Measurements from ENCODE around the gene PREB. TPM values are rescaled to one million over a fixed set of nuclear protein-coding genes. Genes with fewer than 3 reads are reported as not detected.
A peak's percentile ranks its signal among the peaks of the same experiment; 100 is the strongest.

The PREB gene
- total RNA-seq, 1 experiment from 2014 or later = 65.7 TPM

GRCh38 chr2:27128668-27129571, 5.5 kb downstream of the PREB start:
- H3K36me3 ChIP-seq (ENCODE audit: insufficient read depth, low read length) = peaks cover 12% of the 10 kb centered on the region; the same call in 1 of the 2 replicates
- H3K9ac ChIP-seq (ENCODE audit: low read length) = no peak overlapping the region
- no peak overlapping the region for H3K4me3 ChIP-seq (ENCODE audit: low read length)
- peaks cover 10% of the 10 kb centered on the region for H4K20me1 ChIP-seq (ENCODE audit: insufficient read depth, low read depth, low read length)
- H3K79me2 ChIP-seq (ENCODE audit: low read length) = peaks cover 12% of the 10 kb centered on the region
- H3K27me3 ChIP-seq (ENCODE audit: low read length) = no peaks in the 10 kb centered on the region
- H3K4me1 ChIP-seq (ENCODE audit: low read length) = peaks cover 14% of the 10 kb centered on the region
- no peaks in the 10 kb centered on the region for H3K9me3 ChIP-seq (ENCODE audit: low read length)
- no peak overlapping the region for H2AFZ ChIP-seq (ENCODE audit: low read length)
- H3K4me2 ChIP-seq (ENCODE audit: low read depth, low read length, poor library complexity, severe bottlenecking) = no peak overlapping the region
- H3K27ac ChIP-seq (ENCODE audit: low read length) = no peak overlapping the region
- H3K9me2 ChIP-seq (replicated peaks; ENCODE audit: insufficient read depth, low read length) = no peaks in the 10 kb centered on the region
- no peak for DNase-seq

GRCh38 chr2:27127883-27128667, 6.4 kb downstream of the PREB start:
- no peak overlapping the region for H3K4me3 ChIP-seq (ENCODE audit: low read length)
- no peaks in the 10 kb centered on the region for H3K27me3 ChIP-seq (ENCODE audit: low read length)
- H3K9me3 ChIP-seq (ENCODE audit: low read length) = no peaks in the 10 kb centered on the region
- H3K4me1 ChIP-seq (ENCODE audit: low read length) = peaks cover 16% of the 10 kb centered on the region
- no peak for DNase-seq
- peaks cover 5% of the 10 kb centered on the region; the same call in 1 of the 2 replicates for H3K79me2 ChIP-seq (ENCODE audit: low read length)
- H3K9me2 ChIP-seq (replicated peaks; ENCODE audit: insufficient read depth, low read length) = no peaks in the 10 kb centered on the region
- no peak overlapping the region for H3K4me2 ChIP-seq (ENCODE audit: low read depth, low read length, poor library complexity, severe bottlenecking)
- peaks cover 12% of the 10 kb centered on the region; the same call in 1 of the 2 replicates for H3K36me3 ChIP-seq (ENCODE audit: insufficient read depth, low read length)
- no peak overlapping the region for H2AFZ ChIP-seq (ENCODE audit: low read length)
- H3K27ac ChIP-seq (ENCODE audit: low read length) = no peak overlapping the region
- H4K20me1 ChIP-seq (ENCODE audit: insufficient read depth, low read depth, low read length) = peaks cover 5% of the 10 kb centered on the region
- H3K9ac ChIP-seq (ENCODE audit: low read length) = no peak overlapping the region

- Histone ChIP-seq H3K36me3 (ENCODE audit: insufficient read depth, low read length) (no peaks in the 10 kb centered on the region), H3K4me3 (ENCODE audit: low read length) (no peak overlapping the region), H3K27me3 (ENCODE audit: low read length) (no peaks in the 10 kb centered on the region), H4K20me1 (ENCODE audit: insufficient read depth, low read depth, low read length) (no peaks in the 10 kb centered on the region), H3K79me2 (ENCODE audit: low read length) (no peaks in the 10 kb centered on the region), H3K9me3 (ENCODE audit: low read length) (no peaks in the 10 kb centered on the region), H3K9ac (ENCODE audit: low read length) (no peak overlapping the region), H2AFZ (ENCODE audit: low read length) (no peak overlapping the region), H3K27ac (ENCODE audit: low read length) (no peak overlapping the region), H3K4me2 (ENCODE audit: low read depth, low read length, poor library complexity, severe bottlenecking) (no peak overlapping the region), H3K9me2 (replicated peaks; ENCODE audit: insufficient read depth, low read length) (no peaks in the 10 kb centered on the region), H3K4me1 (ENCODE audit: low read length) (peaks cover 13% of the 10 kb centered on the region)
- no peak for DNase-seq
These were observed 8.2 kb downstream of the PREB start for GRCh38 chr2:27126252-27126710.

GRCh38 chr2:27125104-27125503, 9.3 kb downstream of the PREB start:
- H3K27ac ChIP-seq (ENCODE audit: low read length) = no peak overlapping the region

GRCh38 chr2:27123302-27124150, 10.9 kb downstream of the PREB start, which contains the start of gene ABHD1:
ABHD1 (plus strand) TSS chr2:27123815; CDS start chr2:27123949, 134 bp downstream.
- no peaks in the 10 kb centered on the region for H3K79me2 ChIP-seq (ENCODE audit: low read length)
- no peaks in the 10 kb centered on the region for H3K9me2 ChIP-seq (replicated peaks; ENCODE audit: insufficient read depth, low read length)
- peak within 1 kb of the TSS; percentile 80 for H3K4me3 ChIP-seq (ENCODE audit: low read length)
- H2AFZ ChIP-seq (ENCODE audit: low read length) = peak within 1 kb of the TSS; percentile 100
- H3K9me3 ChIP-seq (ENCODE audit: low read length) = no peaks in the 10 kb centered on the region
- peak within 1 kb of the TSS; percentile 95 for H3K4me2 ChIP-seq (ENCODE audit: low read depth, low read length, poor library complexity, severe bottlenecking)
- peak; percentile 69 for DNase-seq
- H3K36me3 ChIP-seq (ENCODE audit: insufficient read depth, low read length) = no peaks in the 10 kb centered on the region
- H3K27me3 ChIP-seq (ENCODE audit: low read length) = no peaks in the 10 kb centered on the region
- H3K9ac ChIP-seq (ENCODE audit: low read length) = peak within 1 kb of the TSS; percentile 75
- no peak within 1 kb of the TSS for H3K27ac ChIP-seq (ENCODE audit: low read length)
- no peaks in the 10 kb centered on the region for H4K20me1 ChIP-seq (ENCODE audit: insufficient read depth, low read depth, low read length)
- H3K4me1 ChIP-seq (ENCODE audit: low read length) = peaks cover 13% of the 10 kb centered on the region

More at GRCh38 chr2:27125104-27125503, 9.3 kb downstream of the PREB start:
- Histone ChIP-seq H3K9ac (ENCODE audit: low read length) (no peak overlapping the region), H3K27me3 (ENCODE audit: low read length) (no peaks in the 10 kb centered on the region), H3K4me3 (ENCODE audit: low read length) (no peak overlapping the region), H2AFZ (ENCODE audit: low read length) (no peak overlapping the region), H3K4me1 (ENCODE audit: low read length) (peaks cover 13% of the 10 kb centered on the region), H3K9me2 (replicated peaks; ENCODE audit: insufficient read depth, low read length) (no peaks in the 10 kb centered on the region), H3K36me3 (ENCODE audit: insufficient read depth, low read length) (no peaks in the 10 kb centered on the region), H3K79me2 (ENCODE audit: low read length) (no peaks in the 10 kb centered on the region), H3K9me3 (ENCODE audit: low read length) (no peaks in the 10 kb centered on the region), H3K4me2 (ENCODE audit: low read depth, low read length, poor library complexity, severe bottlenecking) (no peak overlapping the region), H4K20me1 (ENCODE audit: insufficient read depth, low read depth, low read length) (no peaks in the 10 kb centered on the region)
- no peak for DNase-seq

GRCh38 chr2:27122791-27123190, 11.6 kb downstream of the PREB start:
- Histone ChIP-seq H2AFZ (ENCODE audit: low read length) (no peak overlapping the region), H3K27me3 (ENCODE audit: low read length) (no peaks in the 10 kb centered on the region), H3K9ac (ENCODE audit: low read length) (no peak overlapping the region), H3K9me2 (replicated peaks; ENCODE audit: insufficient read depth, low read length) (no peaks in the 10 kb centered on the region), H4K20me1 (ENCODE audit: insufficient read depth, low read depth, low read length) (no peaks in the 10 kb centered on the region), H3K36me3 (ENCODE audit: insufficient read depth, low read length) (no peaks in the 10 kb centered on the region), H3K9me3 (ENCODE audit: low read length) (no peaks in the 10 kb centered on the region), H3K4me3 (ENCODE audit: low read length) (peak overlapping the region; percentile 80; the same call in 1 of the 2 replicates), H3K79me2 (ENCODE audit: low read length) (no peaks in the 10 kb centered on the region), H3K4me1 (ENCODE audit: low read length) (peaks cover 13% of the 10 kb centered on the region), H3K4me2 (ENCODE audit: low read depth, low read length, poor library complexity, severe bottlenecking) (peak overlapping the region; percentile 95), H3K27ac (ENCODE audit: low read length) (no peak overlapping the region)
- no peak for DNase-seq

- no peak overlapping the region for H3K4me3 ChIP-seq (ENCODE audit: low read length)
- no peaks in the 10 kb centered on the region for H3K79me2 ChIP-seq (ENCODE audit: low read length)
- DNase-seq = no peak
- no peak overlapping the region for H2AFZ ChIP-seq (ENCODE audit: low read length)
- H3K27me3 ChIP-seq (ENCODE audit: low read length) = no peaks in the 10 kb centered on the region
- no peaks in the 10 kb centered on the region for H4K20me1 ChIP-seq (ENCODE audit: insufficient read depth, low read depth, low read length)
- H3K27ac ChIP-seq (ENCODE audit: low read length) = no peak overlapping the region
- H3K9ac ChIP-seq (ENCODE audit: low read length) = no peak overlapping the region
- no peaks in the 10 kb centered on the region for H3K9me3 ChIP-seq (ENCODE audit: low read length)
- H3K9me2 ChIP-seq (replicated peaks; ENCODE audit: insufficient read depth, low read length) = no peaks in the 10 kb centered on the region
- H3K4me1 ChIP-seq (ENCODE audit: low read length) = peaks cover 13% of the 10 kb centered on the region
- H3K36me3 ChIP-seq (ENCODE audit: insufficient read depth, low read length) = no peaks in the 10 kb centered on the region
- H3K4me2 ChIP-seq (ENCODE audit: low read depth, low read length, poor library complexity, severe bottlenecking) = no peak overlapping the region
These were observed 12.5 kb downstream of the PREB start for GRCh38 chr2:27121906-27122305.
